BLaER1 treated with 17β-estradiol and CSF1 and Interleukin-3, amounts not matched to agents 10 nM and 100 nM (cell line): ENCODE data around the gene BGLAP.

Experiments
- H3K27ac ChIP-seq, 11 experiments: shearing (Covaris generic); formaldehyde crosslinking; 2 replicates each; pipeline ENCODE4 v1.8.1; 2022
- H3K27me3 ChIP-seq, 11 experiments: shearing (Covaris generic); formaldehyde crosslinking; 2 replicates each; pipeline ENCODE4 v1.8.1; 2022
- H3K36me3 ChIP-seq, 11 experiments: shearing (Covaris generic); formaldehyde crosslinking; 2 replicates each; pipeline ENCODE4 v1.8.1; 2022
- H3K4me1 ChIP-seq, 10 experiments: shearing (Covaris generic); formaldehyde crosslinking; 2 replicates each; pipeline ENCODE4 v1.8.1; 2022
- H3K4me2 ChIP-seq, 11 experiments: shearing (Covaris generic); formaldehyde crosslinking; 2 replicates each; pipeline ENCODE4 v1.8.1; 2022
- H3K4me3 ChIP-seq, 10 experiments: shearing (Covaris generic); formaldehyde crosslinking; 2 replicates each; pipeline ENCODE4 v1.8.1; 2022
- H3K9ac ChIP-seq, 11 experiments: shearing (Covaris generic); formaldehyde crosslinking; 2 replicates each; pipeline ENCODE4 v1.8.1; 2022
- H3K9me3 ChIP-seq, 11 experiments: shearing (Covaris generic); formaldehyde crosslinking; replicated peaks in 1 of 11; 2 replicates each; pipeline ENCODE4 v1.8.1; 2022
- H4K20me1 ChIP-seq, 11 experiments: shearing (Covaris generic); formaldehyde crosslinking; 2 replicates each; pipeline ENCODE4 v1.8.1; 2022
- Cebpa-rat ChIP-seq, 11 experiments: shearing (Covaris generic); IDR thresholded peaks; 2 replicates each; pipeline ENCODE4 v1.8.1; 2022

BGLAP gene

GRCh38 chr1:156251527-156251926 lies 9.5 kb downstream of the BGLAP start:
- Histone ChIP-seq H3K4me2 (no peak overlapping the region), H3K4me1 (peaks cover 4 to 14% (median 7%) of the 10 kb centered on the region in 10 experiments), H3K27ac (no peak overlapping the region), H4K20me1 (peaks cover 4 to 96% (median 87%) of the 10 kb centered on the region in 11 experiments; a peak in 21 of 22 replicates), H3K27me3 (peaks cover 0 to 4% (median 0%) of the 10 kb centered on the region in 11 experiments; a peak in 7 of 22 replicates), H3K9me3 (no peaks in the 10 kb centered on the region), H3K36me3 (peaks cover 76 to 89% (median 79%) of the 10 kb centered on the region in 11 experiments), H3K9ac (peak overlapping the region in 1 of 11 experiments; percentile 1; a peak in 2 of 22 replicates), H3K4me3 (no peak overlapping the region)
- no peak for TF ChIP-seq Cebpa-rat (IDR thresholded peaks at IDR 0.05)

DNA sequence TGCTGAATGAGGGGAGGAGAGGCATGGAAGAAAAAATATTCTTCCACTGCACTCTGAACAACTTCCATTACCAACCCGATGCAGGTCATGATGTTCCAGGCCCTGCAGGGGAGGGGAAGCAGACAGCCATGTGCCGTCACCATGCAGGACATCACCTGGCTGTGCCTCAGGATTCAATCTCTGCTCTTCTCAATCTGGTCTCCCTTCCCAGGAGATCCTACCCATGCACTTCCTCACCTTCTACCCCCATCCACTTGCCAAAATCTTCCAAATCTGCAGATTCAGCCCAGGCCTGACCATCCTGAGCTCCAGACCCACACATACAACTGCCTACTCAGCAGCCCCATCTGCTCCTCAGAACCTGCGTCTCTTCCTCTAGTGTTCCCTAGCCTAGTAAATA lies 11.7 kb downstream of the BGLAP start:
- H3K9ac ChIP-seq = peak overlapping the region in 1 of 11 experiments; percentile 9; a peak in 2 of 22 replicates
- H4K20me1 ChIP-seq = peaks cover 4 to 98% (median 88%) of the 10 kb centered on the region in 11 experiments; a peak in 18 of 22 replicates
- H3K27me3 ChIP-seq = no peaks in the 10 kb centered on the region
- H3K4me2 ChIP-seq = no peak overlapping the region
- TF ChIP-seq Cebpa-rat (IDR thresholded peaks at IDR 0.05) = no peak
- H3K4me3 ChIP-seq = no peak overlapping the region
- peaks cover 0 to 14% (median 6%) of the 10 kb centered on the region in 10 experiments; a peak in 10 of 20 replicates for H3K4me1 ChIP-seq
- H3K9me3 ChIP-seq = no peaks in the 10 kb centered on the region
- peaks cover 97 to 100% (median 100%) of the 10 kb centered on the region in 11 experiments for H3K36me3 ChIP-seq
- H3K27ac ChIP-seq = no peak overlapping the region

DNA sequence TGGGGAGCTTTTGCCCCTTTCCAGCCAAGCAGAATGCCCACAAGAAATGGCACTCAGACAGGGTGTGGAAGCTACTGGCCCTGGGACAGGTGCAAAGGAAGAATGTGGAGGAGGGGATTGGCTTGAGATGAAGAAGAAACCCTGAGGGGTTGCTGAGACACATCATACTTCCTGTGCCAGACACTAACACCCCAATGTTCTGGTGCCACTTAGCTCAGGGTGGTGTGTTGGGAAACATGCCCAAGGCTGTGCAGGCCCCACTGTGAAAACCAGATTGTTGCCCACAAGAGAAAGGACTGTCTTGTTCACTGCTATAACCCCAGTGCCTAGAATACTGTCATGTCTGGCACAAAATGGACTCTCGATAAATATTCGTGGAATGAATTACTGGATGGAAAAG lies 15.7 kb downstream of the BGLAP start:
- no peak for TF ChIP-seq Cebpa-rat (IDR thresholded peaks at IDR 0.05)
- H4K20me1 ChIP-seq = peaks cover 4 to 98% (median 87%) of the 10 kb centered on the region in 11 experiments; a peak in 18 of 22 replicates
- peaks cover 100% of the 10 kb centered on the region in 11 experiments for H3K36me3 ChIP-seq
- peak overlapping the region in 3 of 11 experiments; percentile 9 to 30 (median 27); a peak in 2 of 22 replicates for H3K9ac ChIP-seq
- H3K4me1 ChIP-seq = peaks cover 0 to 18% (median 6%) of the 10 kb centered on the region in 10 experiments; a peak in 10 of 20 replicates
- no peak overlapping the region for H3K4me3 ChIP-seq
- no peak overlapping the region for H3K27ac ChIP-seq
- peak overlapping the region in 2 of 11 experiments; percentile 21 to 26; a peak in 3 of 22 replicates for H3K4me2 ChIP-seq
- no peaks in the 10 kb centered on the region for H3K27me3 ChIP-seq
- no peaks in the 10 kb centered on the region for H3K9me3 ChIP-seq

DNA sequence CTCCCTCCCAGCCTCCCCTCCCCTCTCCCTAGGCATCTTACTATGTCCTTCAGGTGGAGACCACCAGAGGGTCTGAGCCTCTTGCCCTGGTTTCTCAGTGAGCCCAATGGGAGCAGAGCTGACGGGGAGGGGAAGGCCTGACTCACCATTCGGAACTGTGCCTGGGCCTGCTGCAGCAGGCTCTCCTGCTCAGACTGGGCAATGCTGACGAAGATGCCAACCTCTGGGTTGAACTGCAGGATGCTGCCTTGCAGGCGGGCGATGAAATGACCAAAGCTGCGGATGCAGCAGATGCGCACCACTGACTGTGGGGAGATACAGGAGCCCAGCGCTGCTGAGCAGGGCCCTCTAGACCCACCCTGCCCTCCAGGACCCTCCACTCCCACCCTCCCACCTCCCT lies 16.9 kb downstream of the BGLAP start:
- H3K9ac ChIP-seq = no peak overlapping the region
- H3K9me3 ChIP-seq = no peaks in the 10 kb centered on the region
- H3K4me3 ChIP-seq = no peak overlapping the region
- peaks cover 0 to 18% (median 6%) of the 10 kb centered on the region in 10 experiments; a peak in 10 of 20 replicates for H3K4me1 ChIP-seq
- H3K36me3 ChIP-seq = peaks cover 100% of the 10 kb centered on the region in 11 experiments
- no peak for TF ChIP-seq Cebpa-rat (IDR thresholded peaks at IDR 0.05)
- H4K20me1 ChIP-seq = peaks cover 4 to 94% (median 88%) of the 10 kb centered on the region in 11 experiments; a peak in 19 of 22 replicates
- no peak overlapping the region for H3K27ac ChIP-seq
- no peaks in the 10 kb centered on the region for H3K27me3 ChIP-seq
- H3K4me2 ChIP-seq = no peak overlapping the region

- Histone ChIP-seq H3K27ac (no peak overlapping the region), H3K27me3 (no peaks in the 10 kb centered on the region), H3K9me3 (no peaks in the 10 kb centered on the region), H3K4me1 (peaks cover 0 to 18% (median 6%) of the 10 kb centered on the region in 10 experiments; a peak in 10 of 20 replicates), H3K4me2 (no peak overlapping the region), H3K4me3 (no peak overlapping the region), H3K9ac (peak overlapping the region in 2 of 11 experiments; percentile 3 to 30; a peak in 1 of 22 replicates), H3K36me3 (peaks cover 98 to 100% (median 100%) of the 10 kb centered on the region in 11 experiments), H4K20me1 (peaks cover 0 to 94% (median 81%) of the 10 kb centered on the region in 11 experiments; a peak in 18 of 22 replicates)
- no peak for TF ChIP-seq Cebpa-rat (IDR thresholded peaks at IDR 0.05)
Observed at GRCh38 chr1:156259805-156260204, 17.8 kb downstream of the BGLAP start.

DNA sequence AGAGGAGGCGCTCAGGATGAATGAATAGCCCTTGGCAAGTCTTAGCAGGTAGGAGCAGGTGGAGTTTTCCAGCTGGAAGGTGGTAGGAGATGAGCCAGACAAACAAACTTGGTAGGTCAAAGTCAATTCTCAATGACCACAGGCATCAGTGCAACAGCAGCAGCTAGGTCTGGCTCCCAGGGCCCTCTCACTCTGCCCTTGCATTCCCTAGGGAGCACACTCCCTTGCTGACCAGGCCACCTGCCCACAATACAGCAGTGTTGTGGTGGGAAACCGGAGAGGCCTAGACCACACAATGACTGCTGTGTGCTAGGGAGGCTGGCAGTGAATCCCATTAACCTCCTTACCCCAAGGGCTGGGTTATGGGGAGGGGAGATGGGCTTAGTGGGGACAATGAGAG lies 18.9 kb downstream of the BGLAP start:
- Histone ChIP-seq H3K9ac (peak overlapping the region in 2 of 11 experiments; percentile 30 to 48; a peak in 4 of 22 replicates), H3K4me2 (no peak overlapping the region), H3K4me1 (peaks cover 0 to 18% (median 6%) of the 10 kb centered on the region in 10 experiments; a peak in 10 of 20 replicates), H3K9me3 (no peaks in the 10 kb centered on the region), H3K36me3 (peaks cover 98 to 100% (median 100%) of the 10 kb centered on the region in 11 experiments), H4K20me1 (peaks cover 0 to 96% (median 83%) of the 10 kb centered on the region in 11 experiments; a peak in 18 of 22 replicates), H3K27ac (no peak overlapping the region), H3K27me3 (no peaks in the 10 kb centered on the region), H3K4me3 (no peak overlapping the region)
- TF ChIP-seq Cebpa-rat (IDR thresholded peaks at IDR 0.05) = no peak

GRCh38 chr1:156262461-156263287 lies 20.7 kb downstream of the BGLAP start:
- Histone ChIP-seq H3K27me3 (no peaks in the 10 kb centered on the region), H4K20me1 (peaks cover 0 to 98% (median 80%) of the 10 kb centered on the region in 11 experiments; a peak in 18 of 22 replicates), H3K9me3 (no peaks in the 10 kb centered on the region), H3K4me2 (no peak overlapping the region), H3K4me3 (no peak overlapping the region), H3K27ac (no peak overlapping the region), H3K4me1 (peaks cover 0 to 13% (median 4%) of the 10 kb centered on the region in 10 experiments; a peak in 10 of 20 replicates), H3K9ac (no peak overlapping the region), H3K36me3 (peaks cover 98 to 100% (median 100%) of the 10 kb centered on the region in 11 experiments)
- TF ChIP-seq Cebpa-rat (IDR thresholded peaks at IDR 0.05) = no peak

GRCh38 chr1:156263288-156263655 lies 21.3 kb downstream of the BGLAP start:
- Histone ChIP-seq H3K4me3 (no peak overlapping the region), H3K9ac (no peak overlapping the region), H4K20me1 (peaks cover 0 to 98% (median 80%) of the 10 kb centered on the region in 11 experiments; a peak in 18 of 22 replicates), H3K4me1 (peaks cover 0 to 7% (median 0%) of the 10 kb centered on the region in 10 experiments; a peak in 4 of 20 replicates), H3K27ac (no peak overlapping the region), H3K36me3 (peaks cover 98 to 100% (median 100%) of the 10 kb centered on the region in 11 experiments), H3K4me2 (no peak overlapping the region), H3K9me3 (no peaks in the 10 kb centered on the region), H3K27me3 (no peaks in the 10 kb centered on the region)
- no peak for TF ChIP-seq Cebpa-rat (IDR thresholded peaks at IDR 0.05)

GRCh38 chr1:156266051-156266450 lies 24.1 kb downstream of the BGLAP start:
- no peak overlapping the region for H3K4me3 ChIP-seq
- no peak for TF ChIP-seq Cebpa-rat (IDR thresholded peaks at IDR 0.05)
- no peak overlapping the region for H3K27ac ChIP-seq
- H4K20me1 ChIP-seq = peaks cover 0 to 98% (median 80%) of the 10 kb centered on the region in 11 experiments; a peak in 17 of 22 replicates
- no peak overlapping the region for H3K9ac ChIP-seq
- no peaks in the 10 kb centered on the region for H3K9me3 ChIP-seq
- peaks cover 98 to 100% (median 100%) of the 10 kb centered on the region in 11 experiments for H3K36me3 ChIP-seq
- no peak overlapping the region for H3K4me2 ChIP-seq
- H3K27me3 ChIP-seq = no peaks in the 10 kb centered on the region
- no peaks in the 10 kb centered on the region for H3K4me1 ChIP-seq
